Hepatocyte (in vitro differentiated cells): ENCODE measurements around the gene SLC2A13.

Source experiments
- CTCF ChIP-seq: fragments of 200-600 bp; sonication (generic); IDR thresholded peaks from 2 replicates; pipeline ENCODE4 v1.5.1; 2016; ENCODE audit warnings: antibody characterized with exemption, mild to moderate bottlenecking; ENCODE audit not compliant: poor library complexity
- EZH2 ChIP-seq: fragments of 200-600 bp; sonication (generic); IDR thresholded peaks from 2 replicates; pipeline ENCODE4 v1.6.1; 2016; ENCODE audit warnings: antibody characterized with exemption, mild to moderate bottlenecking, borderline replicate concordance

GRCh38 chr12:39884616-39885125 is 221.2 kb downstream of the SLC2A13 start:
- no peak for TF ChIP-seq CTCF
- TF ChIP-seq EZH2: no peak
